ENCODE data around the gene TRIM26. TPM values are rescaled to one million over a fixed set of nuclear protein-coding genes. Genes with fewer than 3 reads are reported as not detected.

Gene TRIM26
- total and polyA plus RNA-seq, 7 donors: 34.2 to 60.4 (median 40.3) TPM

DNA sequence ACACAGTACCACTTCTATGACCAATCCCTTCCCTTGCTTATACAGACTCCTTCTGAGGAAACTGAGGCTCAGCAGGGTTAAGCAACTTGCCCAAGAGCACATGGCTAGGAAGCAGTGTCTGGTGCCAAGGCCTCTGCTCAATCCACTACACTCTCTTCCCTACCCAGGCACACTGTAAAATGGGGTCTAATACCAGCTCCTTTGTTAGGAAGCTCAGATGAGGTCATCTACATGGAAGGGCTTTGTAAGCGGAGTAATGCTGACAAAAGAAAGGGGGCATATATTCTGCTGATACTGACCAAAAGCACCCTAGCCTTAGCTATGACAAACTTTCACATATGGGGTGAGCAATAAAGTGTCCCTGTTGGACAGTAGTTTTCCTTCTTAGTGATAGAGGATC lies 9.1 kb downstream of the TRIM26 start:
- WGBS, 2 donors: 94 to 95% methylated on average over 1 of the region's 1 CpG
- H3K9me3 ChIP-seq: no peaks in the 10 kb centered on the region
- no peak overlapping the region for H3K4me3 ChIP-seq
- intact Hi-C loops (cut with DNase I): no loop called here
- no peaks in the 10 kb centered on the region for H3K27me3 ChIP-seq
- no peak for DNase-seq
- peaks cover 3 to 13% (median 7%) of the 10 kb centered on the region in 4 donors for H3K36me3 ChIP-seq
- TF ChIP-seq POLR2A (IDR thresholded peaks at IDR 0.05): no peak
- no peak for TF ChIP-seq POLR2AphosphoS5 (IDR thresholded peaks at IDR 0.05)
- TF ChIP-seq, protein P1, sequence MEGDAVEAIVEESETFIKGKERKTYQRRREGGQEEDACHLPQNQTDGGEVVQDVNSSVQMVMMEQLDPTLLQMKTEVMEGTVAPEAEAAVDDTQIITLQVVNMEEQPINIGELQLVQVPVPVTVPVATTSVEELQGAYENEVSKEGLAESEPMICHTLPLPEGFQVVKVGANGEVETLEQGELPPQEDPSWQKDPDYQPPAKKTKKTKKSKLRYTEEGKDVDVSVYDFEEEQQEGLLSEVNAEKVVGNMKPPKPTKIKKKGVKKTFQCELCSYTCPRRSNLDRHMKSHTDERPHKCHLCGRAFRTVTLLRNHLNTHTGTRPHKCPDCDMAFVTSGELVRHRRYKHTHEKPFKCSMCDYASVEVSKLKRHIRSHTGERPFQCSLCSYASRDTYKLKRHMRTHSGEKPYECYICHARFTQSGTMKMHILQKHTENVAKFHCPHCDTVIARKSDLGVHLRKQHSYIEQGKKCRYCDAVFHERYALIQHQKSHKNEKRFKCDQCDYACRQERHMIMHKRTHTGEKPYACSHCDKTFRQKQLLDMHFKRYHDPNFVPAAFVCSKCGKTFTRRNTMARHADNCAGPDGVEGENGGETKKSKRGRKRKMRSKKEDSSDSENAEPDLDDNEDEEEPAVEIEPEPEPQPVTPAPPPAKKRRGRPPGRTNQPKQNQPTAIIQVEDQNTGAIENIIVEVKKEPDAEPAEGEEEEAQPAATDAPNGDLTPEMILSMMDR (IDR thresholded peaks at IDR 0.05): no peak
- TF ChIP-seq EP300 (IDR thresholded peaks at IDR 0.05): no peak
- H3K27ac ChIP-seq: no peak overlapping the region
- H3K4me1 ChIP-seq: peaks cover 0 to 26% (median 18%) of the 10 kb centered on the region in 4 donors

DNA sequence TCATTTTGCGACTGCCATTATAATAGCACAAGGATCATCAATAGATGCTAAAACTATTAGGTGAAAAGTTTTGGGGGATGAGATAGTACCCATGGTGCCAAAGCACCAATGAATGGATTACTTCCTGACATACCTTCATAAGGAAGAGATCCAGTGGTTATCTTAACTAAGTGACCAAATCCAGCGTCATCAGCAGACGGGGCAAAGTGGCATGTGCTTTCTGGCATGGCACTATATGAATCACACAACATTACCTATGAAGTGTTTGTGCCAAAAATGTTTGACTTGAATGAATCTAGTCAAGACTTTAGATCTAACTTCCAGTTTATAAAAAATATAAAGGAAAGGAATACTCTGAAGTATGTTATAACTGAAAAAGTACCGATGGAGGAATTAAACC lies 10.8 kb downstream of the TRIM26 start:
- intact Hi-C loops (cut with DNase I): no loop called here
- Histone ChIP-seq H3K9me3 (no peaks in the 10 kb centered on the region), H3K4me1 (peaks cover 0 to 14% (median 10%) of the 10 kb centered on the region in 4 donors)

DNA sequence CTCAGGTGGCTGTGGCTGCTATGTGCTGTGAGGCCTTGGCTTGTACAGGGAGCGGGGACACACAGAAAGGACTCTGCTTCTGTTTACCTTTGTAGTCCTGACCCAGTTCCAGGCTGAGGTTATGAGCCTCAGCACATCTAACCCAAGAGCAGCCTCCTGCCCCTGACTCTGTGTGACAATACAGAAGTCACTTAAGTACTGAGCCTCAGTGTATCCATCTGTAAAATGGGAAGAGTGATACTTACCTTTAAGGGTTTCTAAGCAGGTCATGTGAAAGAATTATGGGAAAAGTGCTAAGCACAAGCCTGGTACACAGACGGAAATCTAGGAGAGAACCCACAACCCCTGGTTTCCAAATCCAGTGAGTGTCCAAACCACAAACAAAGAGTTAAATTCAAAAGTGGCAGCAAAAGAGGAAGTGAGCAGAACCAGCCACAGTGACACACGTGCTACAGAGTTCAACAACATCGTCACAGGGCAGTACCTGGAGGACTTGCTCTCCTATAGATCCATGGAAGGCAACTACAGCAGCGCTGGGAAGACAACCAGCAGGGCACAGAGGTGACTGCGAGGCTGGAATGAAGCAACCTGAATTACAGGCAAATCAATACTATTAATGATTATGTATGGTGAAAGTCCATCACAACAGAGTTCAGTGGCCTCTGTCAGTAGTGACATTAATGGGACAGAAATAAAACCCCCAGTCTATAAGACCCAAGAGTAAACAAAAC lies 12.5 kb downstream of the TRIM26 start:
- peaks cover 16 to 47% (median 31%) of the 10 kb centered on the region in 4 donors for H3K36me3 ChIP-seq
- H3K27ac ChIP-seq: no peak overlapping the region
- intact Hi-C loops (cut with DNase I): no loop called here

More for the DNA sequence above, 10.8 kb downstream of the TRIM26 start:
- TF ChIP-seq, protein P1 (IDR thresholded peaks at IDR 0.05): no peak
- TF ChIP-seq EP300 (IDR thresholded peaks at IDR 0.05) (no peak), POLR2A (IDR thresholded peaks at IDR 0.05) (no peak), POLR2AphosphoS5 (IDR thresholded peaks at IDR 0.05) (no peak)
- DNase-seq: no peak
- Histone ChIP-seq H3K27me3 (no peaks in the 10 kb centered on the region), H3K27ac (no peak overlapping the region), H3K36me3 (peaks cover 16 to 30% (median 22%) of the 10 kb centered on the region in 4 donors), H3K4me3 (no peak overlapping the region)
- WGBS, 2 donors: 77 to 83% methylated on average over 4 of the region's 4 CpGs

DNA sequence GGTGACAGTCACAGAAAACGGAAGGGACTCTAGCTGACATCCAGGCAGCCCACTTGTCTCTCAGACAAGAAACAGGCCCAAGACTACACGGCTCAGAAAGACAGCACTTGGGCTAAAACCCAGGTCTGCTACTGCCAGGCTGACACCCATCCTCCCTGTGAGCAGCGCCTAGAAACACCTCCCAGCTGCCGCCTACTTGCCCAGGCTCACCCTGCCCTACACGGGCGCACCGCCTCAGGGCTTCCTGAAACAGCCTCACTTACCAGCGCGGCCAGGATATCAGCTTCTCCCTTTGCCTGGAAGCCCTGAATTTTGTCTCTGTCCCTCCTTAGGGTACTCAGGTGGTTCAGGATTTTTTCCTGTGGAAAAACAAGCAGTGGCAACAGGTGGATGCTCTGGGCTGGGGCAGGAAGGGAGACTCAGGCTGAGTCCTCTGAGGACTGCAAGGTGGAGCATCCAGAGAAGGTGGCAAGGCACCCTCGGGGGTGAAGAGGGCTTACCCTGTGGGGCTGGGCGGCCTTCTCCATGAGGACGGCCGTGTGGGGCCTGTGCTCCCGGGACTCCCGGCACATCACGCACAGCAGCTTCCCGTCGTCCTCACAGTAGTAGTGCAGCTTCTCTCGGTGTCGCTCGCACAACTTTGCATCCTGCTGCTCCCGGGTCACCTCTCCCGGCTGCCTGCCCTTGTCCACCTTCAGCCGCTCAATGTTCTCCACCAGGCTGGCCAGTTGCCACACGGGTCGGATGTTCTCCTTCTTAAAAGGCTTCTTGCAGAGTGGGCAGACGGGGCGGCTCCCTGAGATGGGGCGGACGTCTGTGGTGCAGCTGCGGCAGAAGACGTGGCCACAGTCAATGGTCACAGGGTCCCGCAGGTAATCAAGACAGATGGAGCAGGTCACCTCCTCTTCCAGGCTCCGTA lies 14.8 kb downstream of the TRIM26 start:
- Histone ChIP-seq H3K36me3 (peaks cover 16 to 70% (median 40%) of the 10 kb centered on the region in 4 donors), H3K4me3 (no peak overlapping the region), H3K27me3 (no peaks in the 10 kb centered on the region), H3K27ac (no peak overlapping the region), H3K9me3 (no peaks in the 10 kb centered on the region), H3K4me1 (no peaks in the 10 kb centered on the region)
- WGBS, 2 donors: 95 to 96% methylated on average over 34 of the region's 34 CpGs
- intact Hi-C loops (cut with DNase I): no loop called here
- TF ChIP-seq POLR2A (IDR thresholded peaks at IDR 0.05): no peak
- DNase-seq: peak; percentile 59

More for the DNA sequence above, 12.5 kb downstream of the TRIM26 start:
- Histone ChIP-seq H3K4me3 (no peak overlapping the region), H3K27me3 (no peaks in the 10 kb centered on the region), H3K9me3 (no peaks in the 10 kb centered on the region), H3K4me1 (no peaks in the 10 kb centered on the region)
- TF ChIP-seq EP300 (IDR thresholded peaks at IDR 0.05) (no peak), POLR2AphosphoS5 (IDR thresholded peaks at IDR 0.05) (no peak), POLR2A (IDR thresholded peaks at IDR 0.05) (no peak)
- TF ChIP-seq, protein P1 (IDR thresholded peaks at IDR 0.05): no peak
- WGBS, 2 donors: 62% methylated on average over 6 of the region's 6 CpGs
- DNase-seq: no peak

DNA sequence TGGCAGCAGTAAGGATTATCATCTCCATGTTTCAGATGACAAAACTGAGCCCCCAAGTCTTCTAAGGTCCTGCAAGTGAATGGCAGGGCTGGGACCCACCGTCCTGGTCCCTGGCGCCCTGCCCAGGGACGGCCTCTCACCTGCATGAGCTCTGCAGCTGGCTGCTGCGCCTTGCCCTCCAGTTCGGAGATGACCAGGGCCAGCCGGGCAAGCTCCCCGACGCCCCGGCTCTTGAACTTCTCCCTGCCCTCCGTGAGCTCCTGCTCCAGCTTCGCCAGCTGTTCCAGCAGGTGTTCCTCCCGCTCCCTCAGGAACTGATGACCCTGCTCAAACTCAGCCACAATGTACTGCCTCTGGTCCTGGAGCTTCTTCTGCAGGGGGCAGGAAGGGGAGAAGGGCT lies 16.8 kb downstream of the TRIM26 start:
- no peaks in the 10 kb centered on the region for H3K9me3 ChIP-seq
- H3K4me3 ChIP-seq: no peak overlapping the region
- intact Hi-C loops (cut with DNase I): no loop called here
- no peaks in the 10 kb centered on the region for H3K4me1 ChIP-seq
- H3K36me3 ChIP-seq: peaks cover 16 to 81% (median 40%) of the 10 kb centered on the region in 4 donors
- 93 to 96% methylated on average over 12 of the region's 12 CpGs for WGBS, 2 donors
- H3K27me3 ChIP-seq: no peaks in the 10 kb centered on the region
- DNase-seq: no peak
- no peak overlapping the region for H3K27ac ChIP-seq
- TF ChIP-seq, protein P1 (IDR thresholded peaks at IDR 0.05): no peak
- TF ChIP-seq POLR2AphosphoS5 (IDR thresholded peaks at IDR 0.05): no peak
- TF ChIP-seq EP300 (IDR thresholded peaks at IDR 0.05): no peak
